ENCODE data around the gene FADS3. TPM values are rescaled to one million over a fixed set of nuclear protein-coding genes. Genes with fewer than 3 reads are reported as not detected.

FADS3 gene
- total and polyA plus RNA-seq, 9 of the 15 experiments (the other 6 are each of a cell fraction or from before 2014, with no cell fraction given) = 0.97 to 148 (median 92.7) TPM

DNA sequence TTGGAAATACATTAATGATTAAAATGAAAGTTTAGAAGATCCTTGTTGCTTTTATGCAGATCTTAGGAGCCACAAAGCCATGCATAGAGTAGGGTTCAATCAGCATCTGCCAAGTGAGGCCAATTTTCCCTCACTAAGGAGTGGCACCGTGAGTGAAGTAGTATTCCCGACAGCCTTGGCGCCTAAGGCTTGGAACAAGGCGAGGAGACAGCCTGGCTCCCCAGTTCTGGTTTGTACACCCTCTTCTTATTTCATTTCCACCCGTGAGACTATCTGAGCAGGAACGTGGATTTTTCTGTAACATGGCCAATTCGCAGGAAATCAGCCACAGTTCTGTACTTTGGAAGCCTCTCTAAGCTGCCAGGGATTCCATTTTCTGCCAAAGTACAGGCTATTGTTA lies 40.7 kb downstream of the FADS3 start:
- Histone ChIP-seq H2AFZ (ENCODE audit: low read depth, low read length) (no peak overlapping the region), H3K4me3 (no peak overlapping the region), H3K36me3 (ENCODE audit: control insufficient read depth, insufficient read depth, low read length) (peaks cover 5% of the 10 kb centered on the region; the same call in 1 of the 3 replicates), H3K79me2 (ENCODE audit: control insufficient read depth, insufficient read depth, low read length) (no peaks in the 10 kb centered on the region), H4K20me1 (replicated peaks; ENCODE audit: control insufficient read depth, insufficient read depth, low read length) (no peaks in the 10 kb centered on the region), H3K4me1 (replicated peaks in 1 of 2; ENCODE audit: control insufficient read depth in 2 of 2, insufficient read depth in 2 of 2, low read length in 2 of 2) (peaks cover 2 to 20% of the 10 kb centered on the region in 2 experiments; a peak in 4 of 5 replicates), H3K27ac (ENCODE audit: extremely low read depth, low read depth, low read length) (no peak overlapping the region), H3K9ac (ENCODE audit: insufficient read depth in 1 of 2, low read depth in 2 of 2, low read length in 2 of 2) (peak overlapping the region in 1 of 2 experiments; percentile 9; a peak in 1 of 4 replicates), H3K9me1 (ENCODE audit: control insufficient read depth, insufficient read depth, low read length) (no peaks in the 10 kb centered on the region), H3K27me3 (ENCODE audit: control insufficient read depth in 2 of 2, insufficient read depth in 2 of 2, low read length in 2 of 2) (no peaks in the 10 kb centered on the region), H3K9me3 (replicated peaks; ENCODE audit: control insufficient read depth, insufficient read depth, low read depth, low read length) (no peaks in the 10 kb centered on the region), H3K4me2 (ENCODE audit: insufficient read depth, low read length) (no peak overlapping the region)
- ChIA-PET POLR2A (interaction anchor here (0.6 kb wide), 1 partner anchor 46 kb away, joined by 4 read pairs; no protein-coding TSS in a partner anchor), CTCF (ENCODE audit: low intra/inter-chr PET ratio) (no interaction called here)
- TF ChIP-seq IRF2 (CRISPR knock-in tag; IDR thresholded peaks at IDR 0.05) = no peak
- TF ChIP-seq TBP (optimal IDR thresholded peaks at IDR 0.05; ENCODE audit: low read depth, low read length) = peak; percentile 43
- in situ Hi-C loops (cut with MboI) = no loop called here
- FAIRE-seq (no peak), DNase-seq (ENCODE audit: extremely low read depth in 1 of 4, low spot score in 3 of 4) (no peak), ATAC-seq (no peak)
- no TSS peak for BruUV-seq (replicated peaks)
- intact Hi-C loops (cut with micrococcal nuclease) = no loop called here
- WGBS (ENCODE audit: insufficient coverage, low coverage, missing lambda C conversion rate) = 80% methylated on average over 7 of the region's 7 CpGs

DNA sequence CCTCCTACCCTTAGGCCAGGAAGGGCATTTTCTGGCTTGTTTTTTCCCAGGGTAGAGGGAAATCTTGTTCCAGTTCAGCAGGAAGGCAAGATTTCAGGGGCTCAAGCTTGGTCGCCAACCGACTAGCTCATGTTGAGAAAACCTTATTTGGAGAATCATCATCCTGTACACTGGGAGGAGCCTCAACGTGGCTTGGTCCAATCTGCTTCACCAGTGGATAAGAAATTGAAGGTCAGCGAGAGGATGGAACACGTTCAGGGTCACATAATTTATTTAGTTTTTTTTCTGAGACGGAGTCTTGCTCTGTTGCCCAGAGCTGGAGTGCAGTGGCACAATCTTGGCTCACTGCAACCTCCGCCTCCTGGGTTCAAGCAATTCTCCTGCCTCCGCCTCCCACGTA lies 42.7 kb downstream of the FADS3 start:
- ChIA-PET POLR2A (interaction anchor here (0.9 kb wide), 1 partner anchor 14 kb away, joined by 3 read pairs; no protein-coding TSS in a partner anchor), CTCF (ENCODE audit: low intra/inter-chr PET ratio) (no interaction called here)
- BruUV-seq (replicated peaks) = no TSS peak
- Histone ChIP-seq H3K27ac (ENCODE audit: extremely low read depth, low read depth, low read length) (no peak overlapping the region), H3K4me2 (ENCODE audit: insufficient read depth, low read length) (no peak overlapping the region), H3K36me3 (ENCODE audit: control insufficient read depth, insufficient read depth, low read length) (peaks cover 5% of the 10 kb centered on the region; the same call in 1 of the 3 replicates), H3K27me3 (ENCODE audit: control insufficient read depth in 2 of 2, insufficient read depth in 2 of 2, low read length in 2 of 2) (no peaks in the 10 kb centered on the region), H3K9me3 (replicated peaks; ENCODE audit: control insufficient read depth, insufficient read depth, low read depth, low read length) (no peaks in the 10 kb centered on the region), H3K9ac (ENCODE audit: insufficient read depth in 1 of 2, low read depth in 2 of 2, low read length in 2 of 2) (no peak overlapping the region), H3K9me1 (ENCODE audit: control insufficient read depth, insufficient read depth, low read length) (no peaks in the 10 kb centered on the region), H2AFZ (ENCODE audit: low read depth, low read length) (no peak overlapping the region), H4K20me1 (replicated peaks; ENCODE audit: control insufficient read depth, insufficient read depth, low read length) (no peaks in the 10 kb centered on the region), H3K4me1 (replicated peaks in 1 of 2; ENCODE audit: control insufficient read depth in 2 of 2, insufficient read depth in 2 of 2, low read length in 2 of 2) (peaks cover 1 to 21% of the 10 kb centered on the region in 2 experiments; a peak in 4 of 5 replicates), H3K4me3 (no peak overlapping the region), H3K79me2 (ENCODE audit: control insufficient read depth, insufficient read depth, low read length) (no peaks in the 10 kb centered on the region)
- in situ Hi-C loops (cut with MboI) (no loop called here), intact Hi-C loops (cut with micrococcal nuclease) (no loop called here)
- no peak for DNase-seq (ENCODE audit: extremely low read depth in 1 of 4, low spot score in 3 of 4)
- FAIRE-seq = no peak
- TF ChIP-seq NRF1 (conservative IDR thresholded peaks at IDR 0.05 in 1 of 2, IDR thresholded peaks at IDR 0.05 in 1 of 2) = no peak
- no peak for TF ChIP-seq ZNF584 (CRISPR knock-in tag; IDR thresholded peaks at IDR 0.05; ENCODE audit: low read depth)
- no peak for TF ChIP-seq JUNB (CRISPR knock-in tag; conservative IDR thresholded peaks at IDR 0.05)
- no peak for TF ChIP-seq ZFP30 (CRISPR knock-in tag; IDR thresholded peaks at IDR 0.05; ENCODE audit: borderline replicate concordance)
- no peak for TF ChIP-seq NFYB (IDR thresholded peaks at IDR 0.05; ENCODE audit: extremely low read depth, insufficient read length)
- TF ChIP-seq ZC3H11A (IDR thresholded peaks at IDR 0.05; ENCODE audit: low read depth, low read length) = no peak
- no peak for TF ChIP-seq COPS2 (conservative IDR thresholded peaks at IDR 0.05)
- no peak for TF ChIP-seq POLR3A (IDR thresholded peaks at IDR 0.05; ENCODE audit: borderline replicate concordance, extremely low read depth, insufficient read depth, insufficient read length)
- no peak for TF ChIP-seq PPARD (CRISPR knock-in tag; IDR thresholded peaks at IDR 0.05)
- no peak for TF ChIP-seq GMEB1 (CRISPR knock-in tag; IDR thresholded peaks at IDR 0.05)
- TF ChIP-seq SIRT6 (IDR thresholded peaks at IDR 0.05; ENCODE audit: low read depth, low read length) = no peak
- no peak for TF ChIP-seq ZNF79 (CRISPR knock-in tag; IDR thresholded peaks at IDR 0.05; ENCODE audit: low read depth)
- no peak for TF ChIP-seq ZKSCAN1 (IDR thresholded peaks at IDR 0.05; ENCODE audit: low read depth, low read length)
- no peak for ATAC-seq
- 84% methylated on average over 9 of the region's 9 CpGs for WGBS (ENCODE audit: insufficient coverage, low coverage, missing lambda C conversion rate)

Data from K562 (cell line).